ENCODE data around the gene B3GNT2. TPM values are rescaled to one million over a fixed set of nuclear protein-coding genes. Genes with fewer than 3 reads are reported as not detected.

Gene B3GNT2
- total and polyA plus RNA-seq, 2 experiments from 2014 or later: 35.5 to 70.4 TPM

- TF ChIP-seq ZNF462 (CRISPR knock-in tag; IDR thresholded peaks at IDR 0.05): no peak
- TF ChIP-seq ETS1 (IDR thresholded peaks at IDR 0.05): no peak
- TF ChIP-seq EZH2 (IDR thresholded peaks at IDR 0.05; ENCODE audit: low read depth, unreplicated experiment): no peak
Measured at GRCh38 chr2:62184512-62185230, 11.2 kb upstream of the B3GNT2 start (continued).

- Histone ChIP-seq H3K4me1 (ENCODE audit: insufficient read depth) (peaks cover 13% of the 10 kb centered on the region), H4K20me1 (replicated peaks; ENCODE audit: insufficient read depth) (no peaks in the 10 kb centered on the region; the same call in 1 of the 2 replicates), H3F3A (replicated peaks; ENCODE audit: low read depth) (no peaks in the 10 kb centered on the region), H2AFZ (no peak overlapping the region), H3K27me3 (ENCODE audit: insufficient read depth) (no peaks in the 10 kb centered on the region), H3K79me2 (replicated peaks; ENCODE audit: insufficient read depth) (no peaks in the 10 kb centered on the region), H3K4me3 (no peak overlapping the region), H3K9me2 (ENCODE audit: insufficient read depth) (peaks cover 6% of the 10 kb centered on the region; the same call in 1 of the 2 replicates), H3K36me3 (ENCODE audit: insufficient read depth) (no peaks in the 10 kb centered on the region), H3K4me2 (no peak overlapping the region), H3K27ac (ENCODE audit: low read depth) (no peak overlapping the region)
- no peaks in the 10 kb centered on the region for H3K9me3 Mint-ChIP-seq
- no peak overlapping the region for H3K4me3 Mint-ChIP-seq
- no peak for DNase-seq (ENCODE audit: low spot score)
- no peak for ATAC-seq
- no peaks in the 10 kb centered on the region; the same call in 2 of the 3 replicates for H3K36me3 Mint-ChIP-seq (ENCODE audit: low read depth)
- no peak overlapping the region for H3K27ac Mint-ChIP-seq
- peaks cover 4% of the 10 kb centered on the region for H3K27me3 Mint-ChIP-seq (ENCODE audit: insufficient read depth, low read depth, poor library complexity)
- peaks cover 20% of the 10 kb centered on the region for H3K4me1 Mint-ChIP-seq
- no peak for TF ChIP-seq ZNF114 (CRISPR knock-in tag; IDR thresholded peaks at IDR 0.05)
- TF ChIP-seq POLR2AphosphoS5 (IDR thresholded peaks at IDR 0.05; ENCODE audit: low read depth): no peak
- no peak for TF ChIP-seq ZNF331 (CRISPR knock-in tag; IDR thresholded peaks at IDR 0.05; ENCODE audit: low read depth)
- TF ChIP-seq CREB1 (CRISPR knock-in tag; IDR thresholded peaks at IDR 0.05; ENCODE audit: low read depth): no peak
- no peak for TF ChIP-seq EZH2 (IDR thresholded peaks at IDR 0.05; ENCODE audit: low read depth, unreplicated experiment)
- TF ChIP-seq CTCF (conservative IDR thresholded peaks at IDR 0.05; ENCODE audit: low read depth in 2 of 2): no peak
Measured at GRCh38 chr2:62185475-62186155, 10.3 kb upstream of the B3GNT2 start.
